GM21367 (cell line): ENCODE measurements around the gene PTGIS.

Experiments used
- ATAC-seq: cut with Tn5 transposase; IDR thresholded peaks from one replicate; pipeline ENCODE4 v1.9.1; 2021; ENCODE audit not compliant: unreplicated experiment

PTGIS gene

GRCh38 chr20:49532285-49532946, 35.5 kb downstream of the PTGIS start:
- no peak for ATAC-seq

GRCh38 chr20:49529470-49529869, 38.5 kb downstream of the PTGIS start:
- no peak for ATAC-seq

GRCh38 chr20:49526568-49526967, 41.4 kb downstream of the PTGIS start:
- no peak for ATAC-seq

- ATAC-seq: no peak
These were observed 41.9 kb downstream of the PTGIS start for GRCh38 chr20:49526056-49526455.

GRCh38 chr20:49523767-49524360, 44.1 kb downstream of the PTGIS start:
- ATAC-seq: no peak

- no peak for ATAC-seq
These were observed 46.6 kb downstream of the PTGIS start for GRCh38 chr20:49521356-49521755.

GRCh38 chr20:49519777-49520359, 48.1 kb downstream of the PTGIS start:
- no peak for ATAC-seq

- no peak for ATAC-seq
These were observed 48.7 kb downstream of the PTGIS start for GRCh38 chr20:49519212-49519712.

- no peak for ATAC-seq
These were observed 49.4 kb downstream of the PTGIS start for GRCh38 chr20:49518576-49518975.

- no peak for ATAC-seq
These were observed 50.2 kb downstream of the PTGIS start for GRCh38 chr20:49517805-49518100.

GRCh38 chr20:49516916-49517804, 50.8 kb downstream of the PTGIS start:
- ATAC-seq: no peak

GRCh38 chr20:49515586-49515985, 52.4 kb downstream of the PTGIS start:
- no peak for ATAC-seq

GRCh38 chr20:49513517-49513916, 54.4 kb downstream of the PTGIS start:
- ATAC-seq: no peak

- ATAC-seq: no peak
These were observed 54.9 kb downstream of the PTGIS start for GRCh38 chr20:49513009-49513408.

- no peak for ATAC-seq
These were observed 56.0 kb downstream of the PTGIS start for GRCh38 chr20:49511788-49512525.

- no peak for ATAC-seq
These were observed 57.3 kb downstream of the PTGIS start for GRCh38 chr20:49510562-49511122.

- ATAC-seq: no peak
These were observed 59.3 kb downstream of the PTGIS start for GRCh38 chr20:49508435-49509199.

- ATAC-seq: no peak
These were observed 60.0 kb downstream of the PTGIS start for GRCh38 chr20:49507741-49508434.

GRCh38 chr20:49505518-49505917, 62.4 kb downstream of the PTGIS start:
- no peak for ATAC-seq
